SK-N-SH treated with all-trans-retinoic acid at 6 μM for 48 hours (cell line): Measurements from ENCODE around the gene EEF1AKMT4.

ENCODE experiments used
- ATAC-seq: fragments of 200-7000 bp; cut with Tn5 transposase; 3 replicates; pipeline ENCODE4 v1.9.1; 2020; ENCODE audit warnings: mild to moderate bottlenecking, moderate library complexity
- ARNTL ChIP-seq: fragments of 450-650 bp; formaldehyde crosslinking; IDR thresholded peaks from 2 replicates; pipeline ENCODE4 v1.5.0; 2020; ENCODE audit warnings: low read depth, mild to moderate bottlenecking, moderate library complexity, borderline replicate concordance
- BACH2 ChIP-seq: fragments of 250-450 bp; sonication (Bioruptor Pico); IDR thresholded peaks from 2 replicates; pipeline ENCODE4 v1.9.0; 2021; ENCODE audit warnings: mild to moderate bottlenecking, borderline replicate concordance
- CSRNP3 ChIP-seq: fragments of 250-450 bp; sonication (Bioruptor Pico); IDR thresholded peaks from 2 replicates; pipeline ENCODE4 v1.5.1; 2021; ENCODE audit warnings: mild to moderate bottlenecking, moderate library complexity
- GLIS3 ChIP-seq: fragments of 250-450 bp; sonication (Bioruptor Pico); IDR thresholded peaks from 2 replicates; pipeline ENCODE4 v1.5.0; 2020; ENCODE audit warnings: mild to moderate bottlenecking, moderate library complexity
- ISL1 ChIP-seq: fragments of 250-450 bp; sonication (Bioruptor Pico); IDR thresholded peaks from 2 replicates; pipeline ENCODE4 v2.1.2; 2022; ENCODE audit warnings: mild to moderate bottlenecking, moderate library complexity
- OSR1 ChIP-seq: fragments of 250-450 bp; sonication (Bioruptor Pico); IDR thresholded peaks from 2 replicates; pipeline ENCODE4 v1.8.0; 2022; ENCODE audit warnings: moderate library complexity, mild to moderate bottlenecking, inconsistent platforms
- PATZ1 ChIP-seq: fragments of 250-450 bp; sonication (Bioruptor Pico); IDR thresholded peaks from 2 replicates; pipeline ENCODE4 v1.8.0; 2020; ENCODE audit warnings: mild to moderate bottlenecking, moderate library complexity, borderline replicate concordance
- POU6F1 ChIP-seq: fragments of 250-450 bp; sonication (Bioruptor Pico); IDR thresholded peaks from 2 replicates; pipeline ENCODE4 v1.8.0; 2021; ENCODE audit warnings: low read depth, mild to moderate bottlenecking, moderate library complexity, borderline replicate concordance
- PPARA ChIP-seq: fragments of 250-450 bp; sonication (Bioruptor Pico); IDR thresholded peaks from 2 replicates; pipeline ENCODE4 v1.5.0; 2020; ENCODE audit warnings: mild to moderate bottlenecking, borderline replicate concordance
- SNAI2 ChIP-seq: fragments of 250-450 bp; sonication (Bioruptor Pico); IDR thresholded peaks from 2 replicates; pipeline ENCODE4 v1.5.0; 2020; ENCODE audit warnings: mild to moderate bottlenecking, moderate library complexity
- TCF4 ChIP-seq: fragments of 250-450 bp; sonication (Bioruptor Pico); IDR thresholded peaks from 2 replicates; pipeline ENCODE4 v1.8.0; 2021; ENCODE audit warnings: mild to moderate bottlenecking, moderate library complexity, borderline replicate concordance
- TSHZ2 ChIP-seq: fragments of 250-450 bp; sonication (Bioruptor Pico); IDR thresholded peaks from 2 replicates; pipeline ENCODE4 v1.5.0; 2020; ENCODE audit warnings: mild to moderate bottlenecking, moderate library complexity
- ZC3H10 ChIP-seq: fragments of 250-450 bp; sonication (Bioruptor Pico); IDR thresholded peaks from 2 replicates; pipeline ENCODE4 v1.5.1; 2021; ENCODE audit warnings: mild to moderate bottlenecking, moderate library complexity
- ZFP3 ChIP-seq: fragments of 250-450 bp; sonication (Bioruptor Pico); IDR thresholded peaks from 2 replicates; pipeline ENCODE4 v1.5.0; 2020; ENCODE audit warnings: mild to moderate bottlenecking, moderate library complexity
- ZFP30 ChIP-seq: fragments of 450-650 bp; formaldehyde crosslinking; IDR thresholded peaks from 2 replicates; pipeline ENCODE4 v1.5.0; 2022; ENCODE audit warnings: mild to moderate bottlenecking, moderate library complexity
- ZNF70 ChIP-seq: fragments of 450-650 bp; formaldehyde crosslinking; IDR thresholded peaks from 2 replicates; pipeline ENCODE4 v1.5.0; 2020; ENCODE audit warnings: mild to moderate bottlenecking, moderate library complexity
- ZNF8 ChIP-seq: fragments of 450-650 bp; formaldehyde crosslinking; IDR thresholded peaks from 2 replicates; pipeline ENCODE4 v1.5.0; 2020; ENCODE audit warnings: mild to moderate bottlenecking, moderate library complexity

Gene EEF1AKMT4

GRCh38 chr3:184228376-184229137 lies 20.9 kb upstream of the EEF1AKMT4 start:
- no peak for TF ChIP-seq ZFP3 (CRISPR knock-in tag)
- no peak for ATAC-seq

- TF ChIP-seq SNAI2 (CRISPR knock-in tag) = peak; percentile 63; the same call in 1 of the 2 replicates
- TF ChIP-seq TSHZ2 (CRISPR knock-in tag) = no peak
- peak; percentile 90 for ATAC-seq
These were observed 19.9 kb upstream of the EEF1AKMT4 start, which contains the start of gene VWA5B2 for GRCh38 chr3:184229394-184230080. TSS of gene VWA5B2 (plus strand) at chr3:184229585. CDS start at chr3:184230529, 944 bp downstream.

GRCh38 chr3:184230081-184230602 lies 19.3 kb upstream of the EEF1AKMT4 start:
- ATAC-seq = no peak
- TF ChIP-seq ZC3H10 (CRISPR knock-in tag) (no peak), TCF4 (CRISPR knock-in tag) (no peak), POU6F1 (CRISPR knock-in tag) (no peak), BACH2 (no peak), ARNTL (CRISPR knock-in tag) (no peak), ZNF70 (CRISPR knock-in tag) (no peak), SNAI2 (CRISPR knock-in tag) (no peak), CSRNP3 (no peak), GLIS3 (CRISPR knock-in tag) (no peak), PATZ1 (CRISPR knock-in tag) (no peak), ZFP3 (CRISPR knock-in tag) (no peak), OSR1 (no peak), ZNF8 (CRISPR knock-in tag) (no peak)

- no peak for ATAC-seq
These were observed 18.6 kb upstream of the EEF1AKMT4 start for GRCh38 chr3:184230603-184231528.

GRCh38 chr3:184231671-184232070 lies 17.8 kb upstream of the EEF1AKMT4 start:
- no peak for ATAC-seq
- no peak for TF ChIP-seq ISL1
- TF ChIP-seq BACH2 = no peak
- TF ChIP-seq ARNTL (CRISPR knock-in tag) = no peak
- no peak for TF ChIP-seq PPARA (CRISPR knock-in tag)
- TF ChIP-seq ZNF70 (CRISPR knock-in tag) = no peak
- TF ChIP-seq ZFP30 (CRISPR knock-in tag) = no peak
- TF ChIP-seq OSR1 = no peak

More at GRCh38 chr3:184230603-184231528, 18.6 kb upstream of the EEF1AKMT4 start:
- TF ChIP-seq ZFP3 (CRISPR knock-in tag) = no peak
- TF ChIP-seq SNAI2 (CRISPR knock-in tag) = no peak
